Smooth muscle cell (in vitro differentiated cells): ENCODE data around the gene DIAPH2. TPM values are rescaled to one million over a fixed set of nuclear protein-coding genes. Genes with fewer than 3 reads are reported as not detected.
"Not testable (repeated sequence)": the region's sequence is repeated elsewhere in the genome, so short reads cannot be mapped to it uniquely, and the experiment has no call there.

Source experiments
- DNase-seq: peaks from one replicate; lab custom pipeline; 2025; ENCODE audit not compliant: unreplicated experiment; lab: John Stamatoyannopoulos, UW
- H2AFZ ChIP-seq: fragments of 200-600 bp; sonication (generic); 2 replicates; pipeline ENCODE4 v1.6.0; 2016; ENCODE audit warnings: antibody characterized with exemption, low read depth, mild to moderate bottlenecking
- H3F3A ChIP-seq: fragments of 200-600 bp; sonication (generic); 2 replicates; pipeline ENCODE4 v1.6.0; 2017; ENCODE audit warnings: antibody characterized with exemption, low read depth
- H3K27ac ChIP-seq: fragments of 200-600 bp; sonication (generic); 2 replicates; pipeline ENCODE4 v1.5.1; 2016; ENCODE audit warnings: low read depth, mild to moderate bottlenecking
- H3K27me3 ChIP-seq: fragments of 200-600 bp; sonication (generic); 2 replicates; pipeline ENCODE4 v1.6.1; 2016; ENCODE audit warnings: low read depth, mild to moderate bottlenecking
- H3K36me3 ChIP-seq: fragments of 200-600 bp; sonication (generic); 2 replicates; pipeline ENCODE4 v1.5.1; 2016; ENCODE audit warnings: low read depth
- H3K4me1 ChIP-seq: fragments of 200-600 bp; sonication (generic); 2 replicates; pipeline ENCODE4 v1.5.1; 2016; ENCODE audit warnings: low read depth
- H3K4me2 ChIP-seq: fragments of 200-600 bp; sonication (generic); 2 replicates; pipeline ENCODE4 v1.6.0; 2016; ENCODE audit warnings: mild to moderate bottlenecking
- H3K4me3 ChIP-seq: fragments of 200-600 bp; sonication (generic); 2 replicates; pipeline ENCODE4 v1.5.1; 2016; ENCODE audit warnings: mild to moderate bottlenecking
- H3K79me2 ChIP-seq: fragments of 200-600 bp; sonication (generic); 2 replicates; pipeline ENCODE4 v1.6.0; 2016; ENCODE audit warnings: low read depth, mild to moderate bottlenecking
- H3K9ac ChIP-seq: fragments of 200-600 bp; sonication (generic); 2 replicates; pipeline ENCODE4 v1.6.0; 2016; ENCODE audit warnings: low read depth
- H3K9me3 ChIP-seq: fragments of 200-600 bp; sonication (generic); replicated peaks from 2 replicates; pipeline ENCODE4 v1.5.1; 2016; ENCODE audit warnings: low read depth
- H4K20me1 ChIP-seq: fragments of 200-600 bp; sonication (generic); 2 replicates; pipeline ENCODE4 v1.6.0; 2016; ENCODE audit warnings: low read depth
- WGBS: methylation state at CpG from one replicate; pipeline ENCODE4 v1.1.7; 2016; ENCODE audit warnings: low lambda C conversion rate; 5-methylcytosine and 5-hydroxymethylcytosine counted together
- polyA plus RNA-seq: library from polyadenylated mRNA; unstranded; fragments of >200 nt; fragmentation: Nextera tagmentation; extraction: Ambion mirVana; gene quantifications from 2 replicates; pipeline ENCODE4 v1.2.1, GENCODE V29; 2016
- total RNA-seq: library from RNA; depleted of rRNA; stranded (reverse); fragments of >200 nt; gene quantifications from 2 replicates; pipeline ENCODE4 v1.2.3, GENCODE V29; 2014
- TF ChIP-seq, protein P1 (sequence below): fragments of 200-600 bp; sonication (generic); IDR thresholded peaks from 2 replicates; pipeline ENCODE4 v1.5.1; 2017; ENCODE audit warnings: borderline replicate concordance, mild to moderate bottlenecking, antibody characterized with exemption; ENCODE audit not compliant: insufficient read depth, poor library complexity, severe bottlenecking

DIAPH2 gene
- total and polyA plus RNA-seq, 2 experiments from 2014 or later = 12.8 to 19.9 TPM

DNA sequence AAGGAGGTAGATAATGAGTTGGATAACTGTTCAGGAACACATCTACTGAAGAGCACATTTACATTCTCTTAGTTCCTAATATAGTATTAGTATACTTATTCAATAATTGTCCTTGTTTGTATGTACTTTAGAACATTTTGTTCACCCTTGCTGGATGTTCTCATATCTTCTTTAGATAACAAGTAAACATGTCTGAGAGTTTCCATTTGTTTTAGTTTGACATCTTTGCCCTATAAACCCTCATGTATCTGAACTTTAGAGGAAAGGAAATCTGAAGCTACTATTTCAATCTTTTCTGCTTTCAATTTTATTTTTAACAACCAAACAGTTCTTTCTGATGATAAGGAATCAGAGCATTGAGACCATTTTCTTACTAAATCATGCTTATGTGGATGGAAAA lies 717.7 kb downstream of the DIAPH2 start:
- Histone ChIP-seq H3K36me3 (no peaks in the 10 kb centered on the region), H3F3A (peaks cover 19% of the 10 kb centered on the region), H3K9me3 (no peaks in the 10 kb centered on the region), H3K9ac (no peak overlapping the region), H3K79me2 (no peaks in the 10 kb centered on the region), H4K20me1 (no peaks in the 10 kb centered on the region), H3K27ac (peak overlapping the region; percentile 52), H3K4me3 (no peak overlapping the region), H3K4me1 (peaks cover 15% of the 10 kb centered on the region), H3K4me2 (no peak overlapping the region), H2AFZ (no peak overlapping the region), H3K27me3 (no peaks in the 10 kb centered on the region)
- TF ChIP-seq, protein P1, sequence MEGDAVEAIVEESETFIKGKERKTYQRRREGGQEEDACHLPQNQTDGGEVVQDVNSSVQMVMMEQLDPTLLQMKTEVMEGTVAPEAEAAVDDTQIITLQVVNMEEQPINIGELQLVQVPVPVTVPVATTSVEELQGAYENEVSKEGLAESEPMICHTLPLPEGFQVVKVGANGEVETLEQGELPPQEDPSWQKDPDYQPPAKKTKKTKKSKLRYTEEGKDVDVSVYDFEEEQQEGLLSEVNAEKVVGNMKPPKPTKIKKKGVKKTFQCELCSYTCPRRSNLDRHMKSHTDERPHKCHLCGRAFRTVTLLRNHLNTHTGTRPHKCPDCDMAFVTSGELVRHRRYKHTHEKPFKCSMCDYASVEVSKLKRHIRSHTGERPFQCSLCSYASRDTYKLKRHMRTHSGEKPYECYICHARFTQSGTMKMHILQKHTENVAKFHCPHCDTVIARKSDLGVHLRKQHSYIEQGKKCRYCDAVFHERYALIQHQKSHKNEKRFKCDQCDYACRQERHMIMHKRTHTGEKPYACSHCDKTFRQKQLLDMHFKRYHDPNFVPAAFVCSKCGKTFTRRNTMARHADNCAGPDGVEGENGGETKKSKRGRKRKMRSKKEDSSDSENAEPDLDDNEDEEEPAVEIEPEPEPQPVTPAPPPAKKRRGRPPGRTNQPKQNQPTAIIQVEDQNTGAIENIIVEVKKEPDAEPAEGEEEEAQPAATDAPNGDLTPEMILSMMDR = no peak
- no peak for DNase-seq

DNA sequence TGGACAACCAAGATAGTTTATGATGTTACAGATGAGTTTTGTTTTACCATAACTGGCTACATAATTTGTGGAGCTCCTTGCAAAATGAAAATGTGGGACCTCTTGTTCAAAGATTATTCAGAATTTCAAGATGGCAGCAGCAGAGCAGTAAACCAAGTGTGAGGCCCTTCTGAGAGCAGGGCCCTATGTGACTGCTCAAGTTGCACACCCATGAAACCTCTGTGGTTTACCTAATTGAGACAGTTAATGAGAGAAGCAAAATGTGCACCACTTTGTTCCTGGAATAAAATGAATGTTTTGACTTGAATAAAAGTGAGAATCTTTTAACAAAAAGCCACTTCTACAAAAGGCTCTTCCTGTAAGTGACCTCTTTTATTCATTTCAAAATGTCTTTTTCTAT lies 718.3 kb downstream of the DIAPH2 start:
- Histone ChIP-seq H3K4me3 (no peak overlapping the region), H3K4me1 (peaks cover 10% of the 10 kb centered on the region), H3K27me3 (no peaks in the 10 kb centered on the region), H3K36me3 (no peaks in the 10 kb centered on the region), H3F3A (peaks cover 16% of the 10 kb centered on the region), H3K79me2 (no peaks in the 10 kb centered on the region), H2AFZ (no peak overlapping the region), H3K27ac (peak overlapping the region; percentile 52), H3K9me3 (no peaks in the 10 kb centered on the region), H3K4me2 (no peak overlapping the region), H4K20me1 (no peaks in the 10 kb centered on the region), H3K9ac (no peak overlapping the region)
- TF ChIP-seq, protein P1 = no peak
- no peak for DNase-seq

- Histone ChIP-seq H3K4me3 (no peak overlapping the region), H2AFZ (no peak overlapping the region), H3K4me2 (peak overlapping the region; percentile 23), H3K27me3 (no peaks in the 10 kb centered on the region), H3K9me3 (no peaks in the 10 kb centered on the region), H3K79me2 (no peaks in the 10 kb centered on the region), H3K36me3 (no peaks in the 10 kb centered on the region), H3K4me1 (peaks cover 4% of the 10 kb centered on the region), H4K20me1 (no peaks in the 10 kb centered on the region), H3K9ac (no peak overlapping the region), H3K27ac (peak overlapping the region; percentile 60), H3F3A (peaks cover 5% of the 10 kb centered on the region)
- WGBS = 47% methylated on average over 4 of the region's 4 CpGs
- DNase-seq = no peak
- TF ChIP-seq, protein P1 = no peak
These were observed 720.5 kb downstream of the DIAPH2 start for GRCh38 chrX:97405031-97405660.

DNA sequence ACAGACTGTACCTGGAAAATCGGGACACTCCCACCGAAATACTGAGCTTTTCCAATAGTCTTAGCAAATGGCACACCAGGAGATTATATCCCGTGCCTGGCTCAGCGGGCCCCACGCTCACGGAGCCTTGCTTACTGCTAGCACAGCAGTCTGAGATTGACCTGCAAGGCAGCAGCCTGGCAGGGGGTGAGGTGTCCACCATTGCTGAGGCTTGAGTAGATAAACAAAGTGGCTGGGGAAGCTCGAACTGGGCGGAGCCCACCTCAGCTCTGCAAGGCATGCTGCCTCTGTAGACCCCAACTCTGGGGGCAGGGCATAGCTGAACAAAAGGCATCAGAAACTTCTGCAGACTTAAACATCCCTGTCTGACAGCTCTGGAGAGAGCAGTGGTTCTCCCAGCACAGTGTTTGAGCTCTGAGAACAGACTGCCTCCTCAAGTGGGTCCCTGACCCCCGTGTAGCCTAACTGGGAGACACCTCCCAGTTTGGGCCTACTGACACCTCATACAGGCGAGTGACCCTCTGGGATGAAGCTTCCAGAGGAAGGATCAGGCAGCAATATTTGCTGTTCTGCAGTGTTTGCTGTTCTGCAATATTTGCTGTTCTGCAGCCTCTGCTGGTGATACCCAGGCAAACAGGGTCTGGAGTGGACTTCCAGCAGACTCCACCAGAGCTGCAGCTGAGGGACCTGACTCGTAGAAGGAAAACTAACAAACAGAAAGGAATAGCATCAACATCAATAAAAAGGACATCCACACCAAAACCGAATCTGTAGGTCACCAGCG lies 725.2 kb downstream of the DIAPH2 start:
- H3K79me2 ChIP-seq, H2AFZ ChIP-seq, H3K4me2 ChIP-seq, DNase-seq, H3K36me3 ChIP-seq, H3K27me3 ChIP-seq, H3F3A ChIP-seq, H3K4me1 ChIP-seq, H3K4me3 ChIP-seq, H4K20me1 ChIP-seq, H3K27ac ChIP-seq, H3K9ac ChIP-seq, H3K9me3 ChIP-seq: not testable (repeated sequence)
- WGBS = 99% methylated on average over 13 of the region's 13 CpGs
